ENCODE data around the gene OSBPL2.

The OSBPL2 gene

GRCh38 chr20:62237801-62238568 is at the start of gene OSBPL2:
Gene OSBPL2 (plus strand): TSS chr20:62238521. CDS start chr20:62256185, 17,664 bp downstream.
- Mint-ChIP-seq H3K27me3 (peaks cover 5% of the 10 kb centered on the region), H3K4me1 (ENCODE audit: low read depth) (peaks cover 46% of the 10 kb centered on the region), H3K9me3 (no peaks in the 10 kb centered on the region), H3K4me3 (peak within 1 kb of the TSS; percentile 84), H3K27ac (peak within 1 kb of the TSS; percentile 92), H3K36me3 (ENCODE audit: low read depth) (peaks cover 22% of the 10 kb centered on the region)
- peak; percentile 100 for DNase-seq

GRCh38 chr20:62190639-62191411 is 47.5 kb upstream of the OSBPL2 start:
- Mint-ChIP-seq H3K9me3 (no peaks in the 10 kb centered on the region), H3K4me1 (ENCODE audit: low read depth) (peaks cover 21% of the 10 kb centered on the region), H3K27ac (peak overlapping the region; percentile 29)

GRCh38 chr20:62191781-62192559 is 46.4 kb upstream of the OSBPL2 start:
- Mint-ChIP-seq H3K36me3 (ENCODE audit: low read depth) (peaks cover 68% of the 10 kb centered on the region), H3K27ac (no peak overlapping the region)

More at GRCh38 chr20:62190639-62191411, 47.5 kb upstream of the OSBPL2 start:
- no peak for DNase-seq
- H3K36me3 Mint-ChIP-seq (ENCODE audit: low read depth): peaks cover 70% of the 10 kb centered on the region
- H3K27me3 Mint-ChIP-seq: no peaks in the 10 kb centered on the region
- no peak overlapping the region for H3K4me3 Mint-ChIP-seq

GRCh38 chr20:62192635-62193034 is 45.7 kb upstream of the OSBPL2 start:
- no peaks in the 10 kb centered on the region for H3K9me3 Mint-ChIP-seq
- DNase-seq: no peak
- H3K4me1 Mint-ChIP-seq (ENCODE audit: low read depth): peaks cover 9% of the 10 kb centered on the region
- peaks cover 69% of the 10 kb centered on the region for H3K36me3 Mint-ChIP-seq (ENCODE audit: low read depth)
- H3K27me3 Mint-ChIP-seq: no peaks in the 10 kb centered on the region
- no peak overlapping the region for H3K27ac Mint-ChIP-seq
- no peak overlapping the region for H3K4me3 Mint-ChIP-seq

More at GRCh38 chr20:62191781-62192559, 46.4 kb upstream of the OSBPL2 start:
- H3K27me3 Mint-ChIP-seq: no peaks in the 10 kb centered on the region
- DNase-seq: no peak
- peaks cover 14% of the 10 kb centered on the region for H3K4me1 Mint-ChIP-seq (ENCODE audit: low read depth)
- no peaks in the 10 kb centered on the region for H3K9me3 Mint-ChIP-seq
- no peak overlapping the region for H3K4me3 Mint-ChIP-seq

GRCh38 chr20:62193079-62194025 is 45.0 kb upstream of the OSBPL2 start:
- H3K9me3 Mint-ChIP-seq: no peaks in the 10 kb centered on the region
- H3K27me3 Mint-ChIP-seq: no peaks in the 10 kb centered on the region
- no peak overlapping the region for H3K4me3 Mint-ChIP-seq
- no peak for DNase-seq
- no peak overlapping the region for H3K27ac Mint-ChIP-seq
- peaks cover 76% of the 10 kb centered on the region for H3K36me3 Mint-ChIP-seq (ENCODE audit: low read depth)
- H3K4me1 Mint-ChIP-seq (ENCODE audit: low read depth): peaks cover 5% of the 10 kb centered on the region

- Mint-ChIP-seq H3K9me3 (no peaks in the 10 kb centered on the region), H3K36me3 (ENCODE audit: low read depth) (peaks cover 79% of the 10 kb centered on the region), H3K4me3 (no peak overlapping the region), H3K27ac (no peak overlapping the region), H3K27me3 (no peaks in the 10 kb centered on the region), H3K4me1 (ENCODE audit: low read depth) (peaks cover 3% of the 10 kb centered on the region)
- DNase-seq: no peak
Observed at GRCh38 chr20:62195075-62195405, 43.3 kb upstream of the OSBPL2 start.

GRCh38 chr20:62195736-62196135 is 42.6 kb upstream of the OSBPL2 start:
- H3K4me3 Mint-ChIP-seq: no peak overlapping the region
- no peaks in the 10 kb centered on the region for H3K9me3 Mint-ChIP-seq
- peaks cover 3% of the 10 kb centered on the region for H3K4me1 Mint-ChIP-seq (ENCODE audit: low read depth)
- no peak overlapping the region for H3K27ac Mint-ChIP-seq
- DNase-seq: no peak
- no peaks in the 10 kb centered on the region for H3K27me3 Mint-ChIP-seq
- H3K36me3 Mint-ChIP-seq (ENCODE audit: low read depth): peaks cover 79% of the 10 kb centered on the region

GRCh38 chr20:62196286-62196685 is 42.0 kb upstream of the OSBPL2 start:
- DNase-seq: no peak
- Mint-ChIP-seq H3K36me3 (ENCODE audit: low read depth) (peaks cover 79% of the 10 kb centered on the region), H3K4me3 (no peak overlapping the region), H3K27me3 (no peaks in the 10 kb centered on the region), H3K9me3 (no peaks in the 10 kb centered on the region), H3K4me1 (ENCODE audit: low read depth) (peaks cover 3% of the 10 kb centered on the region), H3K27ac (no peak overlapping the region)

GRCh38 chr20:62197311-62197710 is 41.0 kb upstream of the OSBPL2 start:
- no peak for DNase-seq
- Mint-ChIP-seq H3K27ac (no peak overlapping the region), H3K9me3 (no peaks in the 10 kb centered on the region), H3K4me3 (no peak overlapping the region), H3K27me3 (no peaks in the 10 kb centered on the region), H3K4me1 (ENCODE audit: low read depth) (peaks cover 3% of the 10 kb centered on the region), H3K36me3 (ENCODE audit: low read depth) (peaks cover 80% of the 10 kb centered on the region)

GRCh38 chr20:62197801-62198200 is 40.5 kb upstream of the OSBPL2 start:
- H3K4me1 Mint-ChIP-seq (ENCODE audit: low read depth): peaks cover 3% of the 10 kb centered on the region
- no peak overlapping the region for H3K4me3 Mint-ChIP-seq
- H3K36me3 Mint-ChIP-seq (ENCODE audit: low read depth): peaks cover 84% of the 10 kb centered on the region

GRCh38 chr20:62198496-62198895 is 39.8 kb upstream of the OSBPL2 start:
- H3K27me3 Mint-ChIP-seq: no peaks in the 10 kb centered on the region
- no peak for DNase-seq
- H3K27ac Mint-ChIP-seq: no peak overlapping the region
- peaks cover 5% of the 10 kb centered on the region for H3K4me1 Mint-ChIP-seq (ENCODE audit: low read depth)
- no peaks in the 10 kb centered on the region for H3K9me3 Mint-ChIP-seq
- peaks cover 84% of the 10 kb centered on the region for H3K36me3 Mint-ChIP-seq (ENCODE audit: low read depth)
- no peak overlapping the region for H3K4me3 Mint-ChIP-seq

More at GRCh38 chr20:62197801-62198200, 40.5 kb upstream of the OSBPL2 start:
- DNase-seq: no peak
- Mint-ChIP-seq H3K27me3 (no peaks in the 10 kb centered on the region), H3K9me3 (no peaks in the 10 kb centered on the region), H3K27ac (no peak overlapping the region)

- H3K4me3 Mint-ChIP-seq: no peak overlapping the region
- H3K4me1 Mint-ChIP-seq (ENCODE audit: low read depth): peaks cover 5% of the 10 kb centered on the region
- no peaks in the 10 kb centered on the region for H3K27me3 Mint-ChIP-seq
- no peak overlapping the region for H3K27ac Mint-ChIP-seq
- DNase-seq: no peak
- peaks cover 84% of the 10 kb centered on the region for H3K36me3 Mint-ChIP-seq (ENCODE audit: low read depth)
- no peaks in the 10 kb centered on the region for H3K9me3 Mint-ChIP-seq
Observed at GRCh38 chr20:62198931-62199330, 39.4 kb upstream of the OSBPL2 start.

GRCh38 chr20:62200491-62201172 is 37.7 kb upstream of the OSBPL2 start:
- no peak for DNase-seq
- Mint-ChIP-seq H3K36me3 (ENCODE audit: low read depth) (peaks cover 77% of the 10 kb centered on the region), H3K4me3 (no peak overlapping the region), H3K27me3 (no peaks in the 10 kb centered on the region), H3K27ac (no peak overlapping the region), H3K9me3 (no peaks in the 10 kb centered on the region), H3K4me1 (ENCODE audit: low read depth) (peaks cover 2% of the 10 kb centered on the region)
